GM21717 (cell line): ENCODE results near the gene FRMPD2.
"Not testable (repeated sequence)": the region's sequence is repeated elsewhere in the genome, so short reads cannot be mapped to it uniquely, and the experiment has no call there.

ENCODE experiments used
- ATAC-seq: cut with Tn5 transposase; IDR thresholded peaks from one replicate; pipeline ENCODE4 v1.9.1; 2021; ENCODE audit warnings: mild to moderate bottlenecking, moderate library complexity; ENCODE audit not compliant: unreplicated experiment

Gene FRMPD2

GRCh38 chr10:48288661-48289060 is 14.2 kb upstream of the FRMPD2 start:
- ATAC-seq = no peak

- ATAC-seq = no peak
Measured at GRCh38 chr10:48287417-48288391, 13.2 kb upstream of the FRMPD2 start.

- no peak for ATAC-seq
Measured at GRCh38 chr10:48286356-48286755, 11.9 kb upstream of the FRMPD2 start.

- no peak for ATAC-seq
Measured at GRCh38 chr10:48285710-48286109, 11.2 kb upstream of the FRMPD2 start.

- ATAC-seq = no peak
Measured at GRCh38 chr10:48284811-48285210, 10.3 kb upstream of the FRMPD2 start.

- no peak for ATAC-seq
Measured at GRCh38 chr10:48284002-48284546, 9.6 kb upstream of the FRMPD2 start.

- peak; percentile 62 for ATAC-seq
Measured at GRCh38 chr10:48282829-48283228, 8.3 kb upstream of the FRMPD2 start.

- ATAC-seq = not testable (repeated sequence)
Measured at GRCh38 chr10:48281697-48282096, 7.2 kb upstream of the FRMPD2 start.

GRCh38 chr10:48279081-48279751 is 4.7 kb upstream of the FRMPD2 start:
- ATAC-seq = peak; percentile 87

GRCh38 chr10:48277093-48277492 is 2.6 kb upstream of the FRMPD2 start:
- ATAC-seq = no peak

GRCh38 chr10:48273741-48274140 is 755 bp downstream of the FRMPD2 start:
- ATAC-seq = no peak

- no peak for ATAC-seq
Measured at GRCh38 chr10:48272682-48273081, 1.8 kb downstream of the FRMPD2 start.

- ATAC-seq = no peak
Measured at GRCh38 chr10:48271047-48271730, 3.3 kb downstream of the FRMPD2 start.

GRCh38 chr10:48266528-48266927 is 8.0 kb downstream of the FRMPD2 start:
- ATAC-seq = no peak

GRCh38 chr10:48258105-48258504 is 16.4 kb downstream of the FRMPD2 start:
- no peak for ATAC-seq

- ATAC-seq = no peak
Measured at GRCh38 chr10:48257407-48257961, 17.0 kb downstream of the FRMPD2 start.

GRCh38 chr10:48255722-48256121 is 18.8 kb downstream of the FRMPD2 start:
- ATAC-seq = no peak

GRCh38 chr10:48254750-48255512 is 19.6 kb downstream of the FRMPD2 start:
- no peak for ATAC-seq

GRCh38 chr10:48253970-48254657 is 20.4 kb downstream of the FRMPD2 start:
- no peak for ATAC-seq

- ATAC-seq = no peak
Measured at GRCh38 chr10:48252354-48252650, 22.2 kb downstream of the FRMPD2 start.
